IMR-90 (cell line): ENCODE measurements around the gene FRMD4B. TPM values are rescaled to one million over a fixed set of nuclear protein-coding genes. Genes with fewer than 3 reads are reported as not detected.

Experiments
- ATAC-seq: fragments of 200-7000 bp; cut with Tn5 transposase; 2 replicates; pipeline ENCODE4 v1.9.1; 2020; ENCODE audit warnings: low read depth, mild to moderate bottlenecking, moderate library complexity
- BruUV-seq: library from RNA; stranded (reverse); fragments of 400-500 nt; replicated peaks from 2 replicates; lab custom pipeline; 2021; lab: Mats Ljungman, UMichigan
- CTCF ChIA-PET: fragments of 300-600 bp; formaldehyde crosslinking; extraction: SDS; loops from one replicate; lab custom pipeline; 2021; ENCODE audit warnings: antibody characterized with exemption; lab: Yijun Ruan, JAX
- POLR2A ChIA-PET: fragments of 300-600 bp; sonication (Branson Sonifier 250); formaldehyde crosslinking; loops from one replicate; lab custom pipeline; 2022; ENCODE audit warnings: antibody characterized with exemption; ENCODE audit not compliant: unreplicated experiment; lab: Charles Lee
- DNase-seq: peaks from one replicate; pipeline ENCODE4 v3.0.0; 2013
- H2AFZ ChIP-seq: replicated peaks from 2 replicates; pipeline ENCODE3; 2013; ENCODE audit warnings: low read length, mild to moderate bottlenecking; ENCODE audit not compliant: poor library complexity
- H2AK5ac ChIP-seq: 2 replicates; pipeline ENCODE4 v1.6.1; 2013; ENCODE audit warnings: low read depth, low read length, inconsistent platforms
- H2AK9ac ChIP-seq: replicated peaks from 2 replicates; pipeline ENCODE3; 2013; ENCODE audit warnings: mild to moderate bottlenecking, low read depth, low read length, moderate library complexity; ENCODE audit not compliant: poor library complexity
- H2BK120ac ChIP-seq: 2 replicates; pipeline ENCODE4 v1.6.1; 2013; ENCODE audit warnings: low read depth, low read length, inconsistent platforms
- H2BK15ac ChIP-seq: 3 replicates; pipeline ENCODE4 v1.6.1; 2013; ENCODE audit warnings: low read depth, low read length, inconsistent platforms
- H2BK20ac ChIP-seq: 2 replicates; pipeline ENCODE4 v1.6.1; 2013; ENCODE audit warnings: low read depth, mild to moderate bottlenecking, inconsistent platforms, low read length, moderate library complexity
- H2BK5ac ChIP-seq: 2 replicates; pipeline ENCODE4 v1.6.1; 2013; ENCODE audit warnings: mild to moderate bottlenecking, low read depth, low read length, inconsistent platforms; ENCODE audit not compliant: poor library complexity, severe bottlenecking
- H3K14ac ChIP-seq: replicated peaks from 2 replicates; pipeline ENCODE4 v1.6.1; 2013; ENCODE audit warnings: low read depth, low read length, inconsistent platforms
- H3K18ac ChIP-seq: 2 replicates; pipeline ENCODE4 v1.6.1; 2013; ENCODE audit warnings: low read depth, low read length, control low read depth
- H3K23ac ChIP-seq: 2 replicates; pipeline ENCODE4 v1.6.1; 2013; ENCODE audit warnings: low read depth, low read length, inconsistent platforms
- H3K27ac ChIP-seq: 2 replicates; pipeline ENCODE4 v1.5.1; 2013; ENCODE audit warnings: mild to moderate bottlenecking, control low read depth, low read length; ENCODE audit not compliant: insufficient read depth
- H3K27me3 ChIP-seq: 2 replicates; pipeline ENCODE4 v1.6.1; 2013; ENCODE audit warnings: low read length; ENCODE audit not compliant: control insufficient read depth, insufficient read depth
- H3K36me3 ChIP-seq: 2 replicates; pipeline ENCODE4 v1.6.1; 2013; ENCODE audit warnings: low read length, mixed read lengths; ENCODE audit not compliant: control insufficient read depth, insufficient read depth
- H3K4ac ChIP-seq: 2 replicates; pipeline ENCODE4 v1.6.1; 2013; ENCODE audit warnings: low read depth, low read length, inconsistent platforms
- H3K4me1 ChIP-seq: 2 replicates; pipeline ENCODE4 v1.6.1; 2013; ENCODE audit warnings: low read length, mixed read lengths; ENCODE audit not compliant: control insufficient read depth, insufficient read depth
- H3K4me2 ChIP-seq: 2 replicates; pipeline ENCODE4 v1.6.1; 2013; ENCODE audit warnings: low read depth, mild to moderate bottlenecking, control low read depth, low read length, moderate library complexity
- H3K4me3 ChIP-seq: 2 replicates; pipeline ENCODE4 v1.5.1; 2013; ENCODE audit warnings: low read depth, mild to moderate bottlenecking, control low read depth, low read length, moderate library complexity; ENCODE audit not compliant: insufficient read depth
- H3K56ac ChIP-seq: 2 replicates; pipeline ENCODE4 v1.6.1; 2013; ENCODE audit warnings: low read length, inconsistent platforms; ENCODE audit not compliant: insufficient read depth; ENCODE audit errors: extremely low read depth
- H3K79me1 ChIP-seq, 2 experiments: 2 replicates each; pipeline ENCODE4 v1.6.1; 2013; ENCODE audit warnings: low read length in 2 of 2, inconsistent platforms in 1 of 2, low read depth in 1 of 2
- H3K9ac ChIP-seq: 2 replicates; pipeline ENCODE4 v1.6.1; 2013; ENCODE audit warnings: low read depth, low read length, control low read depth
- H3K9me1 ChIP-seq: 2 replicates; pipeline ENCODE4 v1.6.1; 2013; ENCODE audit warnings: low read length, inconsistent platforms; ENCODE audit not compliant: insufficient read depth
- H3K9me3 ChIP-seq: 2 replicates; pipeline ENCODE4 v1.6.1; 2013; ENCODE audit warnings: low read length; ENCODE audit not compliant: control insufficient read depth, insufficient read depth
- H4K20me1 ChIP-seq: 2 replicates; pipeline ENCODE4 v1.6.1; 2013; ENCODE audit warnings: low read length, inconsistent platforms; ENCODE audit not compliant: insufficient read depth
- H4K5ac ChIP-seq: 2 replicates; pipeline ENCODE4 v1.6.1; 2013; ENCODE audit warnings: mild to moderate bottlenecking, low read depth, low read length, control low read depth
- H4K8ac ChIP-seq, 2 experiments: 2 replicates each; pipeline ENCODE4 v1.6.1; 2013; ENCODE audit warnings: low read depth in 2 of 2, low read length in 2 of 2, control low read depth in 1 of 2, inconsistent platforms in 1 of 2
- H4K91ac ChIP-seq: 2 replicates; pipeline ENCODE4 v1.6.1; 2013; ENCODE audit warnings: low read depth, low read length, inconsistent platforms; ENCODE audit not compliant: insufficient read depth
- BHLHE40 ChIP-seq: fragments of 150-350 bp; IDR thresholded peaks from 2 replicates; pipeline ENCODE4 v1.6.1; 2016; ENCODE audit warnings: mild to moderate bottlenecking, low read depth, low read length
- CEBPB ChIP-seq: IDR thresholded peaks from 2 replicates; pipeline ENCODE4 v1.6.1; 2012; ENCODE audit warnings: low read depth, low read length, improper control_type of control experiment
- CHD1 ChIP-seq: IDR thresholded peaks from 2 replicates; pipeline ENCODE4 v1.6.1; 2012; ENCODE audit warnings: low read depth, low read length, improper control_type of control experiment
- MAFK ChIP-seq: IDR thresholded peaks from 2 replicates; pipeline ENCODE4 v1.6.1; 2012; ENCODE audit warnings: low read depth, low read length, improper control_type of control experiment
- MAZ ChIP-seq: IDR thresholded peaks from 2 replicates; pipeline ENCODE4 v1.6.1; 2012; ENCODE audit warnings: low read depth, mild to moderate bottlenecking, low read length, improper control_type of control experiment, moderate library complexity, borderline replicate concordance
- MXI1 ChIP-seq: IDR thresholded peaks from 2 replicates; pipeline ENCODE4 v1.6.1; 2012; ENCODE audit warnings: low read depth, mild to moderate bottlenecking, low read length, moderate library complexity, borderline replicate concordance
- NFE2L2 ChIP-seq: fragments of 150-350 bp; IDR thresholded peaks from 2 replicates; pipeline ENCODE4 v1.6.1; 2016; ENCODE audit warnings: low read depth, mild to moderate bottlenecking, low read length
- POLR2A ChIP-seq: IDR thresholded peaks from 2 replicates; pipeline ENCODE4 v1.6.1; 2012; ENCODE audit warnings: mild to moderate bottlenecking, low read depth, low read length
- RAD21 ChIP-seq: IDR thresholded peaks from 2 replicates; pipeline ENCODE4 v1.6.1; 2012; ENCODE audit warnings: low read length, improper control_type of control experiment
- RCOR1 ChIP-seq: IDR thresholded peaks from 2 replicates; pipeline ENCODE4 v1.6.1; 2012; ENCODE audit warnings: mild to moderate bottlenecking, low read length, improper control_type of control experiment; ENCODE audit not compliant: insufficient replicate concordance
- RFX5 ChIP-seq: IDR thresholded peaks from 2 replicates; pipeline ENCODE4 v1.8.0; 2012; ENCODE audit warnings: low read depth, mild to moderate bottlenecking, low read length, moderate library complexity
- SMC3 ChIP-seq: fragments of 150-350 bp; IDR thresholded peaks from 2 replicates; pipeline ENCODE4 v1.6.1; 2016; ENCODE audit warnings: low read depth, mild to moderate bottlenecking, antibody characterized with exemption, low read length, moderate library complexity
- WGBS, 2 experiments: methylation state at CpG; one replicate each; pipeline versions ENCODE4 v1.1.5 to v1.1.7; 2013; ENCODE audit warnings: missing lambda C conversion rate in 2 of 2; ENCODE audit not compliant: insufficient read length in 1 of 2; ENCODE audit errors: extremely low coverage in 2 of 2; 5-methylcytosine and 5-hydroxymethylcytosine counted together
- dilution Hi-C: fragments of 300-500 bp; cut with HindIII; formaldehyde crosslinking; loops from one replicate; pipeline ENCODE4 v1.14.3; 2018; ENCODE audit warnings: low sequenced_read_pairs; ENCODE audit not compliant: unreplicated experiment
- in situ Hi-C: fragments of 300-500 bp; cut with MboI; formaldehyde crosslinking; loops from 3 replicates; pipeline ENCODE4 v1.14.3; 2019; ENCODE audit warnings: low sequenced_read_pairs, inconsistent platforms, mixed read lengths
- intact Hi-C: fragments of 100-400 bp; cut with micrococcal nuclease; formaldehyde crosslinking; loops from 2 replicates; pipeline ENCODE4 v1.10.0; 2022
- polyA plus RNA-seq, 3 experiments: library from polyadenylated mRNA; depleted of rRNA; stranded (reverse); fragments of >200 nt; gene quantifications; 2 replicates each; pipeline ENCODE4 v1.2.3, GENCODE V29; 2012; ENCODE audit warnings: low replicate concordance in 1 of 3
- total RNA-seq: library from RNA; depleted of rRNA; stranded (reverse); fragments of >200 nt; gene quantifications from 2 replicates; pipeline ENCODE4 v1.2.3, GENCODE V29; 2012
- TF ChIP-seq, protein P1 (sequence below): fragments of 150-350 bp; IDR thresholded peaks from 2 replicates; pipeline ENCODE4 v1.6.1; 2017; ENCODE audit warnings: mild to moderate bottlenecking, antibody characterized with exemption, low read length, low read depth
- TF ChIP-seq, protein P2 (sequence below): fragments of 150-350 bp; IDR thresholded peaks from 2 replicates; pipeline ENCODE4 v1.6.1; 2016; ENCODE audit warnings: low read depth, mild to moderate bottlenecking, low read length, moderate library complexity, borderline replicate concordance
- TF ChIP-seq, protein P3 (sequence below): conservative IDR thresholded peaks from 2 replicates; pipeline ENCODE4 v1.5.1; 2012; ENCODE audit warnings: mild to moderate bottlenecking, low read depth, low read length, improper control_type of control experiment

FRMD4B gene
- total and polyA plus RNA-seq, 2 of the 4 experiments (the other 2 are of a cell fraction), result 0.14 to 0.36 TPM

- Histone ChIP-seq H4K20me1 (no peaks in the 10 kb centered on the region), H3K4me2 (no peak overlapping the region), H4K91ac (no peak overlapping the region), H3K4ac (no peak overlapping the region), H2AK9ac (no peak overlapping the region), H3K9ac (no peak overlapping the region), H3K79me1 (no peaks in the 10 kb centered on the region), H2BK20ac (no peak overlapping the region), H3K36me3 (no peaks in the 10 kb centered on the region), H3K23ac (no peak overlapping the region), H3K4me3 (no peak overlapping the region), H3K56ac (no peak overlapping the region), H2BK5ac (no peak overlapping the region), H3K27me3 (peaks cover 2% of the 10 kb centered on the region; the same call in 1 of the 2 replicates), H4K5ac (no peak overlapping the region), H3K14ac (no peak overlapping the region), H2AFZ (no peak overlapping the region), H2BK15ac (no peak overlapping the region), H4K8ac (no peak overlapping the region), H3K9me1 (no peaks in the 10 kb centered on the region), H3K27ac (no peak overlapping the region), H2AK5ac (no peak overlapping the region), H3K18ac (no peak overlapping the region), H3K9me3 (no peaks in the 10 kb centered on the region), H3K4me1 (no peaks in the 10 kb centered on the region), H2BK120ac (no peak overlapping the region)
- no CpG with 5 or more reads among the region's 1 CpG for WGBS, 2 experiments
- intact Hi-C loops (no loop called here), dilution Hi-C loops (no loop called here), in situ Hi-C loops (no loop called here)
- ChIA-PET POLR2A (no interaction called here), CTCF (interaction anchor here (0.7 to 0.8 kb wide), 2 partner anchors 25 to 30 kb away, joined by 3 to 4 read pairs; no protein-coding TSS in a partner anchor)
- no TSS peak for BruUV-seq
- TF ChIP-seq MXI1 (no peak), SMC3 (no peak), MAFK (no peak), RCOR1 (no peak), POLR2A (no peak), BHLHE40 (no peak), CHD1 (no peak), RFX5 (no peak), NFE2L2 (no peak), CEBPB (no peak), MAZ (no peak), RAD21 (no peak)
- TF ChIP-seq, protein P1, sequence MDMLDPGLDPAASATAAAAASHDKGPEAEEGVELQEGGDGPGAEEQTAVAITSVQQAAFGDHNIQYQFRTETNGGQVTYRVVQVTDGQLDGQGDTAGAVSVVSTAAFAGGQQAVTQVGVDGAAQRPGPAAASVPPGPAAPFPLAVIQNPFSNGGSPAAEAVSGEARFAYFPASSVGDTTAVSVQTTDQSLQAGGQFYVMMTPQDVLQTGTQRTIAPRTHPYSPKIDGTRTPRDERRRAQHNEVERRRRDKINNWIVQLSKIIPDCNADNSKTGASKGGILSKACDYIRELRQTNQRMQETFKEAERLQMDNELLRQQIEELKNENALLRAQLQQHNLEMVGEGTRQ, result no peak
- TF ChIP-seq, protein P2, sequence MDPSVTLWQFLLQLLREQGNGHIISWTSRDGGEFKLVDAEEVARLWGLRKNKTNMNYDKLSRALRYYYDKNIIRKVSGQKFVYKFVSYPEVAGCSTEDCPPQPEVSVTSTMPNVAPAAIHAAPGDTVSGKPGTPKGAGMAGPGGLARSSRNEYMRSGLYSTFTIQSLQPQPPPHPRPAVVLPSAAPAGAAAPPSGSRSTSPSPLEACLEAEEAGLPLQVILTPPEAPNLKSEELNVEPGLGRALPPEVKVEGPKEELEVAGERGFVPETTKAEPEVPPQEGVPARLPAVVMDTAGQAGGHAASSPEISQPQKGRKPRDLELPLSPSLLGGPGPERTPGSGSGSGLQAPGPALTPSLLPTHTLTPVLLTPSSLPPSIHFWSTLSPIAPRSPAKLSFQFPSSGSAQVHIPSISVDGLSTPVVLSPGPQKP, result no peak
- TF ChIP-seq, protein P3, sequence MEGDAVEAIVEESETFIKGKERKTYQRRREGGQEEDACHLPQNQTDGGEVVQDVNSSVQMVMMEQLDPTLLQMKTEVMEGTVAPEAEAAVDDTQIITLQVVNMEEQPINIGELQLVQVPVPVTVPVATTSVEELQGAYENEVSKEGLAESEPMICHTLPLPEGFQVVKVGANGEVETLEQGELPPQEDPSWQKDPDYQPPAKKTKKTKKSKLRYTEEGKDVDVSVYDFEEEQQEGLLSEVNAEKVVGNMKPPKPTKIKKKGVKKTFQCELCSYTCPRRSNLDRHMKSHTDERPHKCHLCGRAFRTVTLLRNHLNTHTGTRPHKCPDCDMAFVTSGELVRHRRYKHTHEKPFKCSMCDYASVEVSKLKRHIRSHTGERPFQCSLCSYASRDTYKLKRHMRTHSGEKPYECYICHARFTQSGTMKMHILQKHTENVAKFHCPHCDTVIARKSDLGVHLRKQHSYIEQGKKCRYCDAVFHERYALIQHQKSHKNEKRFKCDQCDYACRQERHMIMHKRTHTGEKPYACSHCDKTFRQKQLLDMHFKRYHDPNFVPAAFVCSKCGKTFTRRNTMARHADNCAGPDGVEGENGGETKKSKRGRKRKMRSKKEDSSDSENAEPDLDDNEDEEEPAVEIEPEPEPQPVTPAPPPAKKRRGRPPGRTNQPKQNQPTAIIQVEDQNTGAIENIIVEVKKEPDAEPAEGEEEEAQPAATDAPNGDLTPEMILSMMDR, result no peak
- no peak for DNase-seq
- ATAC-seq, result no peak
Measured at GRCh38 chr3:69273896-69274295, 112.0 kb downstream of the FRMD4B start.
